ENCODE results near the gene THAP11. TPM values are rescaled to one million over a fixed set of nuclear protein-coding genes. Genes with fewer than 3 reads are reported as not detected.

The THAP11 gene
- total and polyA plus RNA-seq, 7 experiments from 2014 or later = 29.0 to 204 (median 58.0) TPM

DNA sequence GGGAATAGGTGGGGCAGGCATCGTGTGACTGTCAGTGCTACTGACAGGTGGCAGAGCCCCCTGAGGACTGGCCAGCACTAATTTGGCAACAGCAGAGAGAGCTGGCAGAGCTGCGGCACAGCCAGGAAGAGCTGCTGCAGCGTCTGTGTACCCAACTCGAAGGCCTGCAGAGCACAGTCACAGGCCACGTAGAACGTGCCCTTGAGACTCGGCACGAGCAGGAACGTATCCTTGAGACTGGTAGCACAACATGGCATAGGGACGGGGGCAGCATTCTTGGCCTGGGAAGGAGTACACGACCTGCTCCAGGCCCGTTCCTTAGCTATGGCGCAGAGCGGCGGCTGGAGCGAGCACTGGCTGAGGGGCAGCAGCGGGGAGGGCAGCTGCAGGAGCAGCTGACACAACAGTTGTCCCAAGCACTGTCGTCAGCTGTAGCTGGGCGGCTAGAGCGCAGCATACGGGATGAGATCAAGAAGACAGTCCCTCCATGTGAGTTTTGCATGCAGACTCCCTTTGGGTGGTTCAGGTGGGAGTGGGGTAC, 39.6 kb downstream of the THAP11 start:
- POLR2A ChIA-PET = interaction anchor here (0.6 to 1.7 kb wide), 4 partner anchors 8 to 30 kb away, joined by 3 to 7 read pairs (median 5); partner anchors contain the start of gene PSKH1
- Histone ChIP-seq H3K9me3 (ENCODE audit: control insufficient read depth in 2 of 3, low read length in 3 of 3) (no peaks in the 10 kb centered on the region), H3K27me3 (ENCODE audit: control insufficient read depth in 2 of 2, insufficient read depth in 2 of 2, low read length in 2 of 2) (no peaks in the 10 kb centered on the region), H3K4me1 (ENCODE audit: control insufficient read depth in 2 of 2, insufficient read depth in 2 of 2, low read length in 2 of 2) (no peaks in the 10 kb centered on the region), H3K4me3 (ENCODE audit: low read length) (no peak overlapping the region), H3K27ac (ENCODE audit: low read depth, low read length) (no peak overlapping the region), H3K36me3 (ENCODE audit: control insufficient read depth in 2 of 3, insufficient read depth in 3 of 3, low read length in 3 of 3) (peaks cover 22 to 98% (median 57%) of the 10 kb centered on the region in 3 experiments)
- no peak for DNase-seq
- ATAC-seq = no peak
- no peak overlapping the region for H3K27ac Mint-ChIP-seq
- H3K4me1 Mint-ChIP-seq = peaks cover 0 to 6% (median 0%) of the 10 kb centered on the region in 7 donors
- intact Hi-C loops (cut with micrococcal nuclease) = no loop called here
- H3K36me3 Mint-ChIP-seq = peaks cover 0 to 61% (median 8%) of the 10 kb centered on the region in 5 donors
- no peaks in the 10 kb centered on the region for H3K27me3 Mint-ChIP-seq
- H3K4me3 Mint-ChIP-seq = no peak overlapping the region
- H3K9me3 Mint-ChIP-seq = peaks cover 0 to 2% (median 0%) of the 10 kb centered on the region in 11 donors
- CTCF ChIA-PET = interaction anchor here (0.7 to 3.6 kb wide), 8 partner anchors 9 to 182 kb away, joined by 3 to 19 read pairs (median 3); partner anchors contain the start of gene EDC4

DNA sequence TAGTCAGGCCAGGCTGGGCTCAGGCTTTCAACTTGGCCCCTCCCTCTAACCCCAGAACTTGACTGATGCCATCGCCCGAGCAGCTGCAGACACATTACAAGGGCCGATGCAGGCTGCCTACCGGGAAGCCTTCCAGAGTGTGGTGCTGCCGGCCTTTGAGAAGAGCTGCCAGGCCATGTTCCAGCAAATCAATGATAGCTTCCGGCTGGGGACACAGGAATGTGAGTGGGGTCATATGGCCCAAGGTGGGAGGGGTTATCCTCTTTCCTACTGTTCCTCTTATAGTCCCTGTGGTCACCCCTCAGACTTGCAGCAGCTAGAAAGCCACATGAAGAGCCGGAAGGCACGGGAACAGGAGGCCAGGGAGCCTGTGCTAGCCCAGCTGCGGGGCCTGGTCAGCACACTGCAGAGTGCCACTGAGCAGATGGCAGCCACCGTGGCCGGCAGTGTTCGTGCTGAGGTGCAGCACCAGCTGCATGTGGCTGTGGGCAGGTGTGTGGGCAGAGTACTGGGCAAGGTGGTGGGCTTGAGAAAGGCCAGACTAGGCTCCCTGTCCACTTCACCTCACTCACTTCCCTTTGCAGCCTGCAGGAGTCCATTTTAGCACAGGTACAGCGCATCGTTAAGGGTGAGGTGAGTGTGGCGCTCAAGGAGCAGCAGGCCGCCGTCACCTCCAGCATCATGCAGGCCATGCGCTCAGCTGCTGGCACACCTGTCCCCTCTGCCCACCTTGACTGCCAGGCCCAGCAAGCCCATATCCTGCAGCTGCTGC, 40.4 kb downstream of the THAP11 start:
- H3K27ac Mint-ChIP-seq = no peak overlapping the region
- ChIA-PET POLR2A (interaction anchor here (0.9 to 1.8 kb wide), 4 partner anchors 9 to 159 kb away, joined by 3 to 7 read pairs (median 6); partner anchors contain the start of gene PSKH1), CTCF (interaction anchor here (0.6 to 3.6 kb wide), 18 partner anchors 9 to 346 kb away, joined by 3 to 19 read pairs (median 6); no protein-coding TSS in a partner anchor)
- Histone ChIP-seq H3K9me3 (ENCODE audit: control insufficient read depth in 2 of 3, low read length in 3 of 3) (no peaks in the 10 kb centered on the region), H3K4me3 (ENCODE audit: low read length) (no peak overlapping the region), H3K27me3 (ENCODE audit: control insufficient read depth in 2 of 2, insufficient read depth in 2 of 2, low read length in 2 of 2) (no peaks in the 10 kb centered on the region), H3K4me1 (ENCODE audit: control insufficient read depth in 2 of 2, insufficient read depth in 2 of 2, low read length in 2 of 2) (no peaks in the 10 kb centered on the region), H3K36me3 (ENCODE audit: control insufficient read depth in 2 of 3, insufficient read depth in 3 of 3, low read length in 3 of 3) (peaks cover 15 to 95% (median 50%) of the 10 kb centered on the region in 3 experiments), H3K27ac (ENCODE audit: low read depth, low read length) (no peak overlapping the region)
- no peaks in the 10 kb centered on the region for H3K27me3 Mint-ChIP-seq
- no peak overlapping the region for H3K4me3 Mint-ChIP-seq
- H3K36me3 Mint-ChIP-seq = peaks cover 0 to 54% (median 8%) of the 10 kb centered on the region in 5 donors
- no peak for DNase-seq
- peaks cover 0 to 6% (median 0%) of the 10 kb centered on the region in 7 donors for H3K4me1 Mint-ChIP-seq
- H3K9me3 Mint-ChIP-seq = peaks cover 0 to 2% (median 0%) of the 10 kb centered on the region in 11 donors
- intact Hi-C loops (cut with micrococcal nuclease) = loop anchor here (1.0 kb wide), 6 partner anchors 46 to 361 kb away; no protein-coding TSS in a partner anchor
- ATAC-seq = no peak

DNA sequence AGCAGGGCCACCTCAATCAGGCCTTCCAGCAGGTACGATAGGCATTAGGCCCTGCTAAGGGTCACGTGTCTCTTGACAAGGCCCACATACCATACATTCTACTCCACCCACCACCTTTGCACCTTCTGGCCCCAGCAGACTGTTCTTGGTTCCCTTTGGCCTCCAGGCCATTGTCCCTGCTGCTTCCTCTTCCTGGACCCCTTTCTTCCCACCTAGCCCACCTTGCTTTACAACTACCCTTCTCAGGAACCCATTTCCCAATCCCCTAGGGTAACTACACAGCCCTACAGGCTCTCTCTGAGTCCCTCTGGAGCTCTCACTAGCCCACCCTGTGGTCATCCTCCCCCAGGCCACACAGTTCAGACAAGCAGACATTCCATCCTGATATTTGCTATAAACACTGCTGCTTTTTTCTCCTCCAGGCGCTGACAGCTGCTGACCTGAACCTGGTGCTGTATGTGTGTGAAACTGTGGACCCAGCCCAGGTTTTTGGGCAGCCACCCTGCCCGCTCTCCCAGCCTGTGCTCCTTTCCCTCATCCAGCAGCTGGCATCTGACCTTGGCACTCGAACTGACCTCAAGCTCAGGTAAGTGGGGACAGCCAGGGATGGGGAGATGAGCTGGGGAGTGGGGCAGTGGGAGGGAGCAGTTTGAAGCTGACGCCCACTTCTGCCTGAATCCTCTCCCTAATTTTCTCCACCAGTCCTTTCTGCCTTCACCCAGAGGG, 41.2 kb downstream of the THAP11 start:
- Histone ChIP-seq H3K4me3 (ENCODE audit: low read length) (no peak overlapping the region), H3K9me3 (ENCODE audit: control insufficient read depth in 2 of 3, low read length in 3 of 3) (no peaks in the 10 kb centered on the region), H3K27ac (ENCODE audit: low read depth, low read length) (no peak overlapping the region), H3K36me3 (ENCODE audit: control insufficient read depth in 2 of 3, insufficient read depth in 3 of 3, low read length in 3 of 3) (peaks cover 8 to 88% (median 43%) of the 10 kb centered on the region in 3 experiments), H3K4me1 (ENCODE audit: control insufficient read depth in 2 of 2, insufficient read depth in 2 of 2, low read length in 2 of 2) (no peaks in the 10 kb centered on the region), H3K27me3 (ENCODE audit: control insufficient read depth in 2 of 2, insufficient read depth in 2 of 2, low read length in 2 of 2) (no peaks in the 10 kb centered on the region)
- H3K9me3 Mint-ChIP-seq = peaks cover 0 to 2% (median 0%) of the 10 kb centered on the region in 11 donors
- H3K36me3 Mint-ChIP-seq = peaks cover 0 to 47% (median 8%) of the 10 kb centered on the region in 5 donors
- H3K4me3 Mint-ChIP-seq = no peak overlapping the region
- ATAC-seq = peak; percentile 3
- DNase-seq = no peak
- H3K4me1 Mint-ChIP-seq = peaks cover 0 to 6% (median 0%) of the 10 kb centered on the region in 7 donors
- ChIA-PET CTCF (interaction anchor here (0.5 to 3.6 kb wide), 21 partner anchors 9 to 345 kb away, joined by 3 to 19 read pairs (median 6); partner anchors contain the start of gene PSKH1), POLR2A (interaction anchor here (0.6 to 1.8 kb wide), 7 partner anchors 9 to 322 kb away, joined by 3 to 7 read pairs (median 4); partner anchors contain the start of gene PSKH1)
- H3K27me3 Mint-ChIP-seq = no peaks in the 10 kb centered on the region
- intact Hi-C loops (cut with micrococcal nuclease) = loop anchor here (1.0 kb wide), 6 partner anchors 45 to 362 kb away; no protein-coding TSS in a partner anchor
- peak overlapping the region in 5 of 9 donors; percentile 19 to 59 (median 42) for H3K27ac Mint-ChIP-seq

DNA sequence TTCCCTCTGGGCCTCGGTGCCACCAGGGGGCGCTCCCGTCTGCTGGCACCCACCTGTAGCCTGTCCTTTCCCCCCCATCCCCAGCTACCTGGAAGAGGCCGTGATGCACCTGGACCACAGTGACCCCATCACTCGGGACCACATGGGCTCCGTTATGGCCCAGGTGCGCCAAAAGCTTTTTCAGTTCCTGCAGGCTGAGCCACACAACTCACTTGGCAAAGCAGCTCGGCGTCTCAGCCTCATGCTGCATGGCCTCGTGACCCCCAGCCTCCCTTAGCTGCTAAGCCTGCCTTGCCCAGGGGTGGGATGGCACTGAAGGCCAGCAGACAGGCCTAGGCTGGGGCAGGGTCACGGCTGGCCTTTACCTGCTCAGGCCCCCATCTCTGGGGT, 41.7 kb downstream of the THAP11 start:
- DNase-seq = peak; percentile 62 to 83 (median 74)
- ChIA-PET CTCF (interaction anchor here (0.5 to 3.6 kb wide), 23 partner anchors 9 to 611 kb away, joined by 3 to 19 read pairs (median 5); partner anchors contain the start of gene PSKH1), POLR2A (interaction anchor here (0.6 to 1.8 kb wide), 5 partner anchors 14 to 323 kb away, joined by 3 to 5 read pairs (median 4); no protein-coding TSS in a partner anchor)
- Histone ChIP-seq H3K27ac (ENCODE audit: low read depth, low read length) (no peak overlapping the region), H3K9me3 (ENCODE audit: control insufficient read depth in 2 of 3, low read length in 3 of 3) (no peaks in the 10 kb centered on the region), H3K4me1 (ENCODE audit: control insufficient read depth in 2 of 2, insufficient read depth in 2 of 2, low read length in 2 of 2) (no peaks in the 10 kb centered on the region), H3K27me3 (ENCODE audit: control insufficient read depth in 2 of 2, insufficient read depth in 2 of 2, low read length in 2 of 2) (no peaks in the 10 kb centered on the region), H3K36me3 (ENCODE audit: control insufficient read depth in 2 of 3, insufficient read depth in 3 of 3, low read length in 3 of 3) (peaks cover 3 to 82% (median 37%) of the 10 kb centered on the region in 3 experiments), H3K4me3 (ENCODE audit: low read length) (no peak overlapping the region)
- peak; percentile 84 for ATAC-seq
- intact Hi-C loops (cut with micrococcal nuclease) = loop anchor here (1.0 kb wide), 6 partner anchors 44 to 363 kb away; no protein-coding TSS in a partner anchor
- no peaks in the 10 kb centered on the region for H3K27me3 Mint-ChIP-seq
- H3K4me1 Mint-ChIP-seq = peaks cover 0 to 6% (median 0%) of the 10 kb centered on the region in 7 donors
- H3K4me3 Mint-ChIP-seq = no peak overlapping the region
- peaks cover 0 to 2% (median 0%) of the 10 kb centered on the region in 11 donors for H3K9me3 Mint-ChIP-seq
- peak overlapping the region in 4 of 9 donors; percentile 19 to 42 (median 36) for H3K27ac Mint-ChIP-seq
- H3K36me3 Mint-ChIP-seq = peaks cover 0 to 42% (median 8%) of the 10 kb centered on the region in 5 donors

DNA sequence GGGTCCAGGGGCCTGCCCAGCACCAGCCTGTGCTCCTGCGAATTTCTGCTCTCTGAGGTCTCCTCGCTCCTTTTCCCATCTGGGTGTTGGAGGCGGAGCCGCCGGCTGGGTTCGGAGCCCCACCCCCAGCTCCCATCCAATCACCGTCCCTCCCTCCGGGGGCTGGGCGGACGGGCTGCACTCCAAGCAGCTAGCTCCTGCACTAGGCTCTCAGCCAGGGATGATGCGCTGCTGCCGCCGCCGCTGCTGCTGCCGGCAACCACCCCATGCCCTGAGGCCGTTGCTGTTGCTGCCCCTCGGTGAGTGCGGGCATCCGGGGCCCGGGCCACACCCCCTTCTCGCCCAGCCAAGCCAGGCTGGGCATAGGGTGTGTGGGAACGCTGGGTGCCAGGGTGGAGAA, 42.6 kb downstream of the THAP11 start, which contains the start of gene NRN1L:
Gene NRN1L (plus strand): TSS at position 202 of the 400 bp plus-strand sequence. CDS start 19 bp downstream, at position 221.
- Histone ChIP-seq H3K27ac (ENCODE audit: low read depth, low read length) (no peak within 1 kb of the TSS), H3K36me3 (ENCODE audit: control insufficient read depth in 2 of 3, insufficient read depth in 3 of 3, low read length in 3 of 3) (peaks cover 0 to 74% (median 34%) of the 10 kb centered on the region in 3 experiments), H3K4me1 (ENCODE audit: control insufficient read depth in 2 of 2, insufficient read depth in 2 of 2, low read length in 2 of 2) (no peaks in the 10 kb centered on the region), H3K9me3 (ENCODE audit: control insufficient read depth in 2 of 3, low read length in 3 of 3) (no peaks in the 10 kb centered on the region), H3K4me3 (ENCODE audit: low read length) (no peak within 1 kb of the TSS), H3K27me3 (ENCODE audit: control insufficient read depth in 2 of 2, insufficient read depth in 2 of 2, low read length in 2 of 2) (no peaks in the 10 kb centered on the region)
- ATAC-seq = no peak
- intact Hi-C loops (cut with micrococcal nuclease) = no loop called here
- ChIA-PET CTCF (interaction anchor here (0.7 to 3.6 kb wide), 20 partner anchors 12 to 364 kb away, joined by 3 to 19 read pairs (median 6); no protein-coding TSS in a partner anchor), POLR2A (interaction anchor here (0.5 to 1.8 kb wide), 4 partner anchors 51 to 163 kb away, joined by 3 to 5 read pairs (median 4); no protein-coding TSS in a partner anchor)
- H3K27ac Mint-ChIP-seq = peak within 1 kb of the TSS in 5 of 9 donors; percentile 32 to 57 (median 41)
- H3K9me3 Mint-ChIP-seq = peaks cover 0 to 2% (median 0%) of the 10 kb centered on the region in 11 donors
- H3K4me1 Mint-ChIP-seq = peaks cover 0 to 6% (median 0%) of the 10 kb centered on the region in 7 donors
- H3K27me3 Mint-ChIP-seq = no peaks in the 10 kb centered on the region
- peaks cover 0 to 34% (median 8%) of the 10 kb centered on the region in 5 donors for H3K36me3 Mint-ChIP-seq
- H3K4me3 Mint-ChIP-seq = no peak within 1 kb of the TSS
- DNase-seq = no peak
